Fibroblast of villous mesenchyme (primary cell): Measurements from ENCODE around the gene STAG1. TPM values are rescaled to one million over a fixed set of nuclear protein-coding genes. Genes with fewer than 3 reads are reported as not detected.
"Not testable (repeated sequence)": the region's sequence is repeated elsewhere in the genome, so short reads cannot be mapped to it uniquely, and the experiment has no call there.

Source experiments
- DNase-seq: peaks from one replicate; pipeline ENCODE4 v3.0.0-alpha.2; 2010; ENCODE audit warnings: low read depth
- H3K4me3 ChIP-seq: 2 replicates; pipeline ENCODE4 v1.5.1; 2011; ENCODE audit warnings: low read depth, mild to moderate bottlenecking, low read length
- total RNA-seq: library from RNA; depleted of rRNA; stranded (reverse); fragments of >200 nt; gene quantifications from 2 replicates; pipeline ENCODE4 v1.2.3, GENCODE V29; 2012
- TF ChIP-seq, protein P1 (sequence below): IDR thresholded peaks from 2 replicates; pipeline ENCODE4 v1.5.1; 2012; ENCODE audit warnings: low read depth, mild to moderate bottlenecking, low read length; ENCODE audit not compliant: insufficient read depth

The STAG1 gene
- total RNA-seq, 1 donor = 52.7 TPM

DNA sequence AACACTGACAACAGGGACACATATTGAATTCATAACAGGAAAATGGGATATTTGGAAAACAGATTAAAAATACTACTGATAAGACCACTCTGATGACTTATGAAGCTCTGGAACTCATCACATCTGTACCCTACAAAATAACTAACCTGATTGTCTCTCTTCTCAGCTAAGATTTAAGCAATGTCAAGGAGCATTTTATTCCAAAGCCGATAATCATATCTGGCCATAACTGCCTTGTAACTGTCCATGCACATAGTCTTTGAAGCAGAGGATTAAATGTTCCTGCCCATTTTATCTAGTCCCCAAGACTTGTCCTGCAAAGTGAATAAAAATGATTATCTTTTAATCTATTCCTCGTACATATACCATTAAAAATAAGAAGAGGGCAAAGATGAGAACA, 234.1 kb downstream of the STAG1 start:
- TF ChIP-seq, protein P1, sequence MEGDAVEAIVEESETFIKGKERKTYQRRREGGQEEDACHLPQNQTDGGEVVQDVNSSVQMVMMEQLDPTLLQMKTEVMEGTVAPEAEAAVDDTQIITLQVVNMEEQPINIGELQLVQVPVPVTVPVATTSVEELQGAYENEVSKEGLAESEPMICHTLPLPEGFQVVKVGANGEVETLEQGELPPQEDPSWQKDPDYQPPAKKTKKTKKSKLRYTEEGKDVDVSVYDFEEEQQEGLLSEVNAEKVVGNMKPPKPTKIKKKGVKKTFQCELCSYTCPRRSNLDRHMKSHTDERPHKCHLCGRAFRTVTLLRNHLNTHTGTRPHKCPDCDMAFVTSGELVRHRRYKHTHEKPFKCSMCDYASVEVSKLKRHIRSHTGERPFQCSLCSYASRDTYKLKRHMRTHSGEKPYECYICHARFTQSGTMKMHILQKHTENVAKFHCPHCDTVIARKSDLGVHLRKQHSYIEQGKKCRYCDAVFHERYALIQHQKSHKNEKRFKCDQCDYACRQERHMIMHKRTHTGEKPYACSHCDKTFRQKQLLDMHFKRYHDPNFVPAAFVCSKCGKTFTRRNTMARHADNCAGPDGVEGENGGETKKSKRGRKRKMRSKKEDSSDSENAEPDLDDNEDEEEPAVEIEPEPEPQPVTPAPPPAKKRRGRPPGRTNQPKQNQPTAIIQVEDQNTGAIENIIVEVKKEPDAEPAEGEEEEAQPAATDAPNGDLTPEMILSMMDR = no peak
- no peak overlapping the region for H3K4me3 ChIP-seq
- no peak for DNase-seq

GRCh38 chr3:136516656-136517055, 235.5 kb downstream of the STAG1 start:
- no peak for DNase-seq
- H3K4me3 ChIP-seq = no peak overlapping the region
- TF ChIP-seq, protein P1 = no peak

DNA sequence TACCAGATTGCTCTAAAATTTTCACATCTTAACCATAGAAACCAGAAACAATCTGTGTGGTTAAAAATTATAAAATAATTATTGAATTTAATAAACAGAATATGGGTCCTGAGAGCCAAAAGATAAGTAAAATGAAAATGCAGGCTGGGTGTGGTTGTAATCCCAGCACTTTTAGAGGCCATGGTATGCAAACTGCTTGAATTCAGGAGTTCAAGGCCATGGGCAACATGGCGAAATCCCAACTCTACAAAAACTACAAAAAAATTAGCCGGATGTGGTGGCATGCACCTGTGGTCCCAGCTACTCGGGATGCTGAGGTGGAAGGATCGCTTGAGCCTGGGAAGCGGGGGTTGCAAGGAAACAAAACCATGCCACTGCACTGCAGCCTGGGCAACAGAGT, 236.1 kb downstream of the STAG1 start:
- DNase-seq = no peak
- no peak overlapping the region for H3K4me3 ChIP-seq
- TF ChIP-seq, protein P1 = no peak

GRCh38 chr3:136514533-136514932, 237.6 kb downstream of the STAG1 start:
- H3K4me3 ChIP-seq, DNase-seq: not testable (repeated sequence)

GRCh38 chr3:136513367-136513766, 238.8 kb downstream of the STAG1 start:
- no peak overlapping the region for H3K4me3 ChIP-seq
- TF ChIP-seq, protein P1 = no peak
- DNase-seq = no peak

- H3K4me3 ChIP-seq = no peak overlapping the region
- TF ChIP-seq, protein P1 = no peak
- DNase-seq = no peak
These were observed 239.8 kb downstream of the STAG1 start for GRCh38 chr3:136512381-136512780.

DNA sequence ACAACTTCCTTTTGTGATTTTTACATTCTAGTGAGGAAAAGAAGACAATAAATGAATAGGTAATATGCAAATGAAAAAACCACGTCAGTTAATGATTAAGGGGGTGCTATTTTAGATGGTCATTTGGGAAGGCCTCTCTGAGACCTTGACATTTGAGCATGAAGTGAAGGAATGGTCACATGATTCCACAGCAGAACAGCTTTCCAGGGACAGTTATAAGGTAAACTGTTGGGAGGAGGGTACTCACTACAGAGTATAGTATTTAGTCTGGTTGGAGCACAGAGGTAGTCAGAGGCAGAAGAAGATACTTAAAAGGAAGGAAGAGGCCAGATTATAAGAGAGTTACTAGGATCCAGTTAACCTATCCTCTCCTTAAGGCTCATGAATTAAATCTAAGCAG, 246.5 kb downstream of the STAG1 start:
- H3K4me3 ChIP-seq = no peak overlapping the region
- TF ChIP-seq, protein P1 = no peak
- DNase-seq = no peak
